Renal cortex interstitium (tissue), 11 donors: Measurements from ENCODE around the gene SORBS1. TPM values are rescaled to one million over a fixed set of nuclear protein-coding genes. Genes with fewer than 3 reads are reported as not detected.

Source experiments
- DNase-seq, 11 donors: peaks; one replicate each; pipeline ENCODE4 v3.0.0-alpha.2; 2013; ENCODE audit warnings: low read depth in 9 of 11, low spot score in 4 of 11; ENCODE audit errors: extremely low read depth in 1 of 11
- polyA plus RNA-seq, 3 donors: library from polyadenylated mRNA; unstranded; fragments of 120-200 nt; gene quantifications; one replicate each; pipeline ENCODE4 v1.2.1, GENCODE V29; 2013; ENCODE audit not compliant: insufficient read length in 3 of 3

SORBS1 gene
- polyA plus RNA-seq, 3 donors = 30.9 to 37.1 (median 35.2) TPM

GRCh38 chr10:95297402-95297801, 263.8 kb downstream of the SORBS1 start:
- no peak for DNase-seq

GRCh38 chr10:95296764-95297163, 264.4 kb downstream of the SORBS1 start:
- no peak for DNase-seq

GRCh38 chr10:95295031-95295755, 266.0 kb downstream of the SORBS1 start:
- peak in 3 of 11 donors; percentile 36 to 63 (median 53) for DNase-seq

- DNase-seq = peak in 2 of 11 donors; percentile 43 to 53
Measured at GRCh38 chr10:95293631-95294030, 267.5 kb downstream of the SORBS1 start.

GRCh38 chr10:95291365-95292039, 269.7 kb downstream of the SORBS1 start:
- DNase-seq = no peak

GRCh38 chr10:95290461-95291364, 270.5 kb downstream of the SORBS1 start, which contains the start of gene PDLIM1:
Gene PDLIM1, minus strand, starts transcription at chr10:95291003. Its CDS starts 88 bp downstream, at chr10:95290915.
- peak in 1 of 11 donors; percentile 56 for DNase-seq

GRCh38 chr10:95289921-95290421, 271.2 kb downstream of the SORBS1 start:
- no peak for DNase-seq

- no peak for DNase-seq
Measured at GRCh38 chr10:95289003-95289920, 271.9 kb downstream of the SORBS1 start.

GRCh38 chr10:95288303-95288702, 272.9 kb downstream of the SORBS1 start:
- DNase-seq = no peak

GRCh38 chr10:95287281-95287680, 273.9 kb downstream of the SORBS1 start:
- no peak for DNase-seq

GRCh38 chr10:95286707-95287106, 274.5 kb downstream of the SORBS1 start:
- no peak for DNase-seq

GRCh38 chr10:95285556-95285955, 275.6 kb downstream of the SORBS1 start:
- DNase-seq = no peak

GRCh38 chr10:95284807-95285206, 276.4 kb downstream of the SORBS1 start:
- no peak for DNase-seq

GRCh38 chr10:95282107-95282506, 279.1 kb downstream of the SORBS1 start:
- no peak for DNase-seq

GRCh38 chr10:95281206-95281605, 280.0 kb downstream of the SORBS1 start:
- no peak for DNase-seq

- DNase-seq = no peak
Measured at GRCh38 chr10:95280637-95281036, 280.5 kb downstream of the SORBS1 start.

GRCh38 chr10:95279042-95279820, 281.9 kb downstream of the SORBS1 start:
- no peak for DNase-seq
